Suprapubic skin (tissue), 3 donors: Measurements from ENCODE around the gene OR51G1.

ENCODE experiments used
- CTCF ChIP-seq, 2 donors: fragments of 200-600 bp in 1 of 2; fragments of 450-650 bp in 1 of 2; sonication (generic) in 1 of 2; IDR thresholded peaks; one replicate each; pipeline ENCODE4 v1.5.1; 2016 to 2019; ENCODE audit warnings: antibody characterized with exemption in 2 of 2, mild to moderate bottlenecking in 1 of 2, moderate library complexity in 1 of 2
- POLR2A ChIP-seq, 2 donors: fragments of 450-650 bp; IDR thresholded peaks; one replicate each; pipeline ENCODE4 v1.6.1; 2017; ENCODE audit warnings: antibody characterized with exemption in 2 of 2, mild to moderate bottlenecking in 2 of 2, moderate library complexity in 2 of 2

GRCh38 chr11:4962816-4963215 lies 38.7 kb upstream of the OR51G1 start:
- no peak for TF ChIP-seq CTCF (IDR thresholded peaks at IDR 0.05)
- TF ChIP-seq POLR2A (IDR thresholded peaks at IDR 0.05), result no peak
